H9 (cell line): ENCODE data around the gene FHIT. TPM values are rescaled to one million over a fixed set of nuclear protein-coding genes. Genes with fewer than 3 reads are reported as not detected.

Experiments
- DNase-seq: peaks from one replicate; pipeline ENCODE4 v3.0.0-alpha.2; 2017
- H2AFZ ChIP-seq: one replicate; pipeline ENCODE4 v1.6.1; 2013; ENCODE audit warnings: mild to moderate bottlenecking, low read length, control low read depth, moderate library complexity
- H2AK5ac ChIP-seq: 2 replicates; pipeline ENCODE4 v1.6.1; 2013; ENCODE audit warnings: low read length, control low read depth, mixed read lengths; ENCODE audit not compliant: insufficient read length
- H2BK120ac ChIP-seq: one replicate; pipeline ENCODE4 v1.6.1; 2013; ENCODE audit warnings: low read depth, mild to moderate bottlenecking, low read length, control low read depth, inconsistent platforms; ENCODE audit not compliant: poor library complexity, severe bottlenecking
- H2BK12ac ChIP-seq: 2 replicates; pipeline ENCODE4 v1.6.1; 2013; ENCODE audit warnings: low read length, control low read depth, mixed read lengths, low read depth; ENCODE audit not compliant: insufficient read length
- H2BK15ac ChIP-seq: 2 replicates; pipeline ENCODE4 v1.6.1; 2013; ENCODE audit warnings: low read depth, low read length, control low read depth
- H2BK20ac ChIP-seq: one replicate; pipeline ENCODE4 v1.6.1; 2013; ENCODE audit warnings: low read depth, mild to moderate bottlenecking, low read length, control low read depth, inconsistent platforms; ENCODE audit not compliant: poor library complexity, severe bottlenecking
- H2BK5ac ChIP-seq: 2 replicates; pipeline ENCODE4 v1.6.1; 2013; ENCODE audit warnings: low read length, control low read depth, mixed read lengths; ENCODE audit not compliant: insufficient read length
- H3K14ac ChIP-seq: 2 replicates; pipeline ENCODE4 v1.6.1; 2013; ENCODE audit warnings: low read length, control low read depth; ENCODE audit not compliant: insufficient read depth
- H3K18ac ChIP-seq: 2 replicates; pipeline ENCODE4 v1.6.1; 2013; ENCODE audit warnings: low read depth, mild to moderate bottlenecking, mixed read lengths, low read length, control low read depth; ENCODE audit not compliant: insufficient read length
- H3K23ac ChIP-seq: 2 replicates; pipeline ENCODE4 v1.6.1; 2013; ENCODE audit warnings: low read length, control low read depth, mixed read lengths, low read depth; ENCODE audit not compliant: insufficient read length
- H3K23me2 ChIP-seq: 2 replicates; pipeline ENCODE4 v1.6.1; 2013; ENCODE audit warnings: low read depth, mild to moderate bottlenecking, mixed read lengths, low read length, control low read depth; ENCODE audit not compliant: insufficient read length, poor library complexity, severe bottlenecking
- H3K27ac ChIP-seq: 2 replicates; pipeline ENCODE4 v1.5.1; 2013; ENCODE audit warnings: low read length, control low read depth, mixed read lengths, low read depth; ENCODE audit not compliant: insufficient read length
- H3K27me3 ChIP-seq: 2 replicates; pipeline ENCODE4 v1.6.1; 2013; ENCODE audit warnings: low read length, control low read depth, inconsistent platforms; ENCODE audit not compliant: insufficient read depth
- H3K4ac ChIP-seq: 2 replicates; pipeline ENCODE4 v1.6.1; 2013; ENCODE audit warnings: low read depth, mild to moderate bottlenecking, control low read depth, inconsistent platforms, low read length, moderate library complexity
- H3K4me1 ChIP-seq: 2 replicates; pipeline ENCODE4 v1.6.1; 2013; ENCODE audit warnings: low read length, control low read depth, inconsistent platforms; ENCODE audit not compliant: insufficient read depth
- H3K4me2 ChIP-seq: 2 replicates; pipeline ENCODE4 v1.6.1; 2013; ENCODE audit warnings: low read length, control low read depth, mixed read lengths; ENCODE audit not compliant: insufficient read length, insufficient read depth
- H3K56ac ChIP-seq: 2 replicates; pipeline ENCODE4 v1.6.1; 2013; ENCODE audit warnings: low read depth, mild to moderate bottlenecking, mixed read lengths, low read length, control low read depth; ENCODE audit not compliant: insufficient read length
- H3K79me1 ChIP-seq: 2 replicates; pipeline ENCODE4 v1.6.1; 2013; ENCODE audit warnings: low read depth, mild to moderate bottlenecking, moderate library complexity, low read length, control low read depth, inconsistent platforms; ENCODE audit not compliant: insufficient read depth, poor library complexity, severe bottlenecking
- H3K79me2 ChIP-seq: 2 replicates; pipeline ENCODE4 v1.6.1; 2013; ENCODE audit warnings: low read length, control low read depth, inconsistent platforms; ENCODE audit not compliant: insufficient read depth
- H3K9ac ChIP-seq: 2 replicates; pipeline ENCODE4 v1.6.1; 2013; ENCODE audit warnings: low read length, control low read depth, mixed read lengths; ENCODE audit not compliant: insufficient read length; ENCODE audit errors: extremely low read depth
- H3K9me3 ChIP-seq: one replicate; pipeline ENCODE4 v1.6.1; 2013; ENCODE audit warnings: low read depth, low read length, inconsistent platforms; ENCODE audit not compliant: control insufficient read depth
- H3T11ph ChIP-seq: one replicate; pipeline ENCODE4 v1.6.1; 2013; ENCODE audit warnings: mild to moderate bottlenecking, low read length, control low read depth, inconsistent platforms
- H4K20me1 ChIP-seq: one replicate; pipeline ENCODE4 v1.6.1; 2013; ENCODE audit not compliant: control insufficient read depth, insufficient read length, insufficient read depth
- H4K5ac ChIP-seq: 2 replicates; pipeline ENCODE4 v1.6.1; 2013; ENCODE audit warnings: low read depth, mild to moderate bottlenecking, mixed read lengths, low read length, control low read depth; ENCODE audit not compliant: insufficient read length
- H4K8ac ChIP-seq: replicated peaks from 2 replicates; pipeline ENCODE4 v1.6.1; 2013; ENCODE audit warnings: low read length, control low read depth, mixed read lengths, low read depth; ENCODE audit not compliant: insufficient read length
- H4K91ac ChIP-seq: 2 replicates; pipeline ENCODE4 v1.6.1; 2013; ENCODE audit warnings: low read depth, mild to moderate bottlenecking, moderate library complexity, mixed read lengths, low read length, control low read depth; ENCODE audit not compliant: insufficient read length
- H3K27ac Mint-ChIP-seq, 3 experiments: 2 replicates in 2 of 3; 3 replicates in 1 of 3; pipeline ENCODE4 v1.8.0; 2020 to 2021; ENCODE audit warnings: mixed read lengths in 3 of 3, mild to moderate bottlenecking in 1 of 3, moderate library complexity in 1 of 3
- H3K27me3 Mint-ChIP-seq: 2 replicates; pipeline ENCODE4 v1.8.0; 2021; ENCODE audit warnings: low read depth, mild to moderate bottlenecking, moderate library complexity, mixed read lengths
- H3K36me3 Mint-ChIP-seq, 3 experiments: 2 replicates in 2 of 3; 3 replicates in 1 of 3; pipeline ENCODE4 v1.8.0; 2020 to 2021; ENCODE audit warnings: low read depth in 3 of 3, mixed read lengths in 3 of 3; ENCODE audit not compliant: insufficient read depth in 1 of 3
- H3K4me1 Mint-ChIP-seq, 2 experiments: 2 replicates each; pipeline ENCODE4 v1.8.0; 2020; ENCODE audit warnings: mixed read lengths in 2 of 2
- H3K4me3 Mint-ChIP-seq, 2 experiments: 2 replicates in 1 of 2; 3 replicates in 1 of 2; pipeline ENCODE4 v1.8.0; 2020 to 2021; ENCODE audit warnings: mild to moderate bottlenecking in 2 of 2, mixed read lengths in 2 of 2, moderate library complexity in 1 of 2
- H3K9me3 Mint-ChIP-seq, 2 experiments: 2 replicates in 1 of 2; 3 replicates in 1 of 2; pipeline ENCODE4 v1.8.0; 2020; ENCODE audit warnings: mild to moderate bottlenecking in 2 of 2, mixed read lengths in 2 of 2, moderate library complexity in 1 of 2
- CTCF ChIP-seq: fragments of 200-600 bp; sonication (generic); conservative IDR thresholded peaks from 3 replicates; pipeline ENCODE4 v1.8.0; 2021; ENCODE audit warnings: antibody characterized with exemption, mild to moderate bottlenecking
- WGBS: extraction: QIAGEN DNeasy Blood & Tissue Kit; methylation state at CpG from one replicate; pipeline ENCODE4 v1.1.7; 2013; ENCODE audit warnings: missing lambda C conversion rate, low lambda C conversion rate, mixed read lengths; ENCODE audit not compliant: insufficient read length; ENCODE audit errors: extremely low coverage; 5-methylcytosine and 5-hydroxymethylcytosine counted together
- total RNA-seq: library from RNA; stranded (reverse); gene quantifications from 2 replicates; pipeline ENCODE4 v1.2.1, GENCODE V29; 2021

Gene FHIT
- total RNA-seq, 1 experiment from 2014 or later = 3.0 TPM

- no peak for TF ChIP-seq CTCF
- DNase-seq = no peak
- Mint-ChIP-seq H3K9me3 (no peaks in the 10 kb centered on the region), H3K27me3 (no peaks in the 10 kb centered on the region), H3K4me1 (peaks cover 13 to 17% of the 10 kb centered on the region in 2 experiments), H3K36me3 (no peaks in the 10 kb centered on the region), H3K27ac (no peak overlapping the region), H3K4me3 (no peak overlapping the region)
- H3K23ac ChIP-seq = no peak overlapping the region
- H3K23me2 ChIP-seq = peaks cover 7% of the 10 kb centered on the region
- H3K27ac ChIP-seq = no peak overlapping the region
- H3K9ac ChIP-seq = no peak overlapping the region
- no peaks in the 10 kb centered on the region for H3K27me3 ChIP-seq
- H4K8ac ChIP-seq = no peak overlapping the region
- no peak overlapping the region for H3K4me2 ChIP-seq
- no peak overlapping the region for H4K5ac ChIP-seq
- WGBS = no CpG with 5 or more reads among the region's 3 CpGs
- H3K18ac ChIP-seq = no peak overlapping the region
- H3K79me1 ChIP-seq = no peaks in the 10 kb centered on the region
- no peaks in the 10 kb centered on the region for H3K9me3 ChIP-seq
- no peak overlapping the region for H3K4ac ChIP-seq
- 0 out of 2 replicates have a peak, but pooled peaks cover 2% of the 10 kb centered on the region for H3K4me1 ChIP-seq
- H3K79me2 ChIP-seq = no peaks in the 10 kb centered on the region
- H3T11ph ChIP-seq = no peak overlapping the region
- no peak overlapping the region for H2AK5ac ChIP-seq
- H4K91ac ChIP-seq = no peak overlapping the region
- H4K20me1 ChIP-seq = no peaks in the 10 kb centered on the region
- no peak overlapping the region for H2AFZ ChIP-seq
- no peak overlapping the region for H2BK120ac ChIP-seq
- no peak overlapping the region for H3K56ac ChIP-seq
- H3K14ac ChIP-seq = no peak overlapping the region
- no peak overlapping the region for H2BK5ac ChIP-seq
- no peak overlapping the region for H2BK12ac ChIP-seq
- no peak overlapping the region for H2BK15ac ChIP-seq
- no peak overlapping the region for H2BK20ac ChIP-seq
Measured at GRCh38 chr3:61253756-61254155, 2.5 kb upstream of the FHIT start.
